ENCODE data around the gene ZNF483.

DNA sequence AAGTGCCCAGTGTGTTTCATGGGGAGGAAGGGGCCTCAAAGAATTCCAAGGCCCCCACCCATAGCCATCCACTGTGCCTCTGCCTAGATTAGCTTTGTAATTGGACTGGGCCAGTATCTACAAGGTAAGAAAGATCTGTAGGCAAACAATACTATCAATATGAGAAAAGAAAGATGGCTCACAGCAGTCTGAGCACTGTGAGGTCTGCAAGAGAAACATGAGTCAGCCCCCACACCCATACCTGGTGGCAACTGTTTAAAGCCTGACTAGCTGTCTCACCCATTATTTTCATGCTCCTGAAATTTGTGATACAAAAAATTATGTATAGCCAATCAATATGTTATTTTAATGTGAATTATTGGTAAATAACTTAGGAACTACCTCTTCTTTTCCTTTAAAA, 10.0 kb upstream of the ZNF483 start:
- TF ChIP-seq, protein P1, sequence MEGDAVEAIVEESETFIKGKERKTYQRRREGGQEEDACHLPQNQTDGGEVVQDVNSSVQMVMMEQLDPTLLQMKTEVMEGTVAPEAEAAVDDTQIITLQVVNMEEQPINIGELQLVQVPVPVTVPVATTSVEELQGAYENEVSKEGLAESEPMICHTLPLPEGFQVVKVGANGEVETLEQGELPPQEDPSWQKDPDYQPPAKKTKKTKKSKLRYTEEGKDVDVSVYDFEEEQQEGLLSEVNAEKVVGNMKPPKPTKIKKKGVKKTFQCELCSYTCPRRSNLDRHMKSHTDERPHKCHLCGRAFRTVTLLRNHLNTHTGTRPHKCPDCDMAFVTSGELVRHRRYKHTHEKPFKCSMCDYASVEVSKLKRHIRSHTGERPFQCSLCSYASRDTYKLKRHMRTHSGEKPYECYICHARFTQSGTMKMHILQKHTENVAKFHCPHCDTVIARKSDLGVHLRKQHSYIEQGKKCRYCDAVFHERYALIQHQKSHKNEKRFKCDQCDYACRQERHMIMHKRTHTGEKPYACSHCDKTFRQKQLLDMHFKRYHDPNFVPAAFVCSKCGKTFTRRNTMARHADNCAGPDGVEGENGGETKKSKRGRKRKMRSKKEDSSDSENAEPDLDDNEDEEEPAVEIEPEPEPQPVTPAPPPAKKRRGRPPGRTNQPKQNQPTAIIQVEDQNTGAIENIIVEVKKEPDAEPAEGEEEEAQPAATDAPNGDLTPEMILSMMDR (IDR thresholded peaks at IDR 0.05), result no peak
- TF ChIP-seq GABPA (IDR thresholded peaks at IDR 0.05; ENCODE audit: low read depth) (no peak), NFIC (IDR thresholded peaks at IDR 0.05; ENCODE audit: borderline replicate concordance) (no peak), YY1 (IDR thresholded peaks at IDR 0.05; ENCODE audit: low read depth) (no peak), MXI1 (IDR thresholded peaks at IDR 0.05; ENCODE audit: low read depth, low read length) (no peak), POLR2AphosphoS5 (IDR thresholded peaks at IDR 0.05; ENCODE audit: low read depth, low read length) (no peak), FOXJ3 (CRISPR knock-in tag; IDR thresholded peaks at IDR 0.05) (no peak), NRF1 (IDR thresholded peaks at IDR 0.05; ENCODE audit: low read depth, low read length) (no peak), EZH2phosphoT487 (IDR thresholded peaks at IDR 0.05; ENCODE audit: borderline replicate concordance, low read depth) (no peak), EP300 (IDR thresholded peaks at IDR 0.05; ENCODE audit: borderline replicate concordance in 1 of 2, low read depth in 1 of 2, low read length in 1 of 2) (no peak)
- TF ChIP-seq, protein P2, sequence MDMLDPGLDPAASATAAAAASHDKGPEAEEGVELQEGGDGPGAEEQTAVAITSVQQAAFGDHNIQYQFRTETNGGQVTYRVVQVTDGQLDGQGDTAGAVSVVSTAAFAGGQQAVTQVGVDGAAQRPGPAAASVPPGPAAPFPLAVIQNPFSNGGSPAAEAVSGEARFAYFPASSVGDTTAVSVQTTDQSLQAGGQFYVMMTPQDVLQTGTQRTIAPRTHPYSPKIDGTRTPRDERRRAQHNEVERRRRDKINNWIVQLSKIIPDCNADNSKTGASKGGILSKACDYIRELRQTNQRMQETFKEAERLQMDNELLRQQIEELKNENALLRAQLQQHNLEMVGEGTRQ (IDR thresholded peaks at IDR 0.05; ENCODE audit: borderline replicate concordance, low read depth, low read length), result no peak
- TF ChIP-seq, protein P3, sequence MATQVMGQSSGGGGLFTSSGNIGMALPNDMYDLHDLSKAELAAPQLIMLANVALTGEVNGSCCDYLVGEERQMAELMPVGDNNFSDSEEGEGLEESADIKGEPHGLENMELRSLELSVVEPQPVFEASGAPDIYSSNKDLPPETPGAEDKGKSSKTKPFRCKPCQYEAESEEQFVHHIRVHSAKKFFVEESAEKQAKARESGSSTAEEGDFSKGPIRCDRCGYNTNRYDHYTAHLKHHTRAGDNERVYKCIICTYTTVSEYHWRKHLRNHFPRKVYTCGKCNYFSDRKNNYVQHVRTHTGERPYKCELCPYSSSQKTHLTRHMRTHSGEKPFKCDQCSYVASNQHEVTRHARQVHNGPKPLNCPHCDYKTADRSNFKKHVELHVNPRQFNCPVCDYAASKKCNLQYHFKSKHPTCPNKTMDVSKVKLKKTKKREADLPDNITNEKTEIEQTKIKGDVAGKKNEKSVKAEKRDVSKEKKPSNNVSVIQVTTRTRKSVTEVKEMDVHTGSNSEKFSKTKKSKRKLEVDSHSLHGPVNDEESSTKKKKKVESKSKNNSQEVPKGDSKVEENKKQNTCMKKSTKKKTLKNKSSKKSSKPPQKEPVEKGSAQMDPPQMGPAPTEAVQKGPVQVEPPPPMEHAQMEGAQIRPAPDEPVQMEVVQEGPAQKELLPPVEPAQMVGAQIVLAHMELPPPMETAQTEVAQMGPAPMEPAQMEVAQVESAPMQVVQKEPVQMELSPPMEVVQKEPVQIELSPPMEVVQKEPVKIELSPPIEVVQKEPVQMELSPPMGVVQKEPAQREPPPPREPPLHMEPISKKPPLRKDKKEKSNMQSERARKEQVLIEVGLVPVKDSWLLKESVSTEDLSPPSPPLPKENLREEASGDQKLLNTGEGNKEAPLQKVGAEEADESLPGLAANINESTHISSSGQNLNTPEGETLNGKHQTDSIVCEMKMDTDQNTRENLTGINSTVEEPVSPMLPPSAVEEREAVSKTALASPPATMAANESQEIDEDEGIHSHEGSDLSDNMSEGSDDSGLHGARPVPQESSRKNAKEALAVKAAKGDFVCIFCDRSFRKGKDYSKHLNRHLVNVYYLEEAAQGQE (IDR thresholded peaks at IDR 0.05; ENCODE audit: low read depth, low read length), result no peak
